ENCODE measurements around the gene AFF4. TPM values are rescaled to one million over a fixed set of nuclear protein-coding genes. Genes with fewer than 3 reads are reported as not detected.

Gene AFF4
- polyA plus RNA-seq, 2 of the 4 experiments (the other 2 are of a cell fraction) = 22.1 to 43.5 TPM

GRCh38 chr5:132907161-132907560 is 56.3 kb downstream of the AFF4 start:
- FAIRE-seq (no peak), DNase-seq (ENCODE audit: low read depth in 1 of 2, low spot score in 1 of 2) (no peak), ATAC-seq (no peak)
- no peak for TF ChIP-seq EHF (CRISPR knock-in tag; IDR thresholded peaks at IDR 0.05)
- TF ChIP-seq PHF8 (IDR thresholded peaks at IDR 0.05; ENCODE audit: borderline replicate concordance, low read depth) = no peak
- no peak for TF ChIP-seq USF2 (IDR thresholded peaks at IDR 0.05)
- no peak for TF ChIP-seq BHLHE40 (IDR thresholded peaks at IDR 0.05; ENCODE audit: low read depth, low read length)
- no peak for TF ChIP-seq RNF2 (IDR thresholded peaks at IDR 0.05; ENCODE audit: borderline replicate concordance, low read depth)
- TF ChIP-seq PBX3 (IDR thresholded peaks at IDR 0.05) = no peak
- no peak for TF ChIP-seq JUNB (IDR thresholded peaks at IDR 0.05)
- TF ChIP-seq CBX2 (IDR thresholded peaks at IDR 0.05; ENCODE audit: borderline replicate concordance, low read depth) = no peak
- no peak for TF ChIP-seq CEBPB (IDR thresholded peaks at IDR 0.05)
- no peak for TF ChIP-seq MYC (IDR thresholded peaks at IDR 0.05; ENCODE audit: borderline replicate concordance, low read length)
- TF ChIP-seq ZNF302 (CRISPR knock-in tag; IDR thresholded peaks at IDR 0.05) = no peak
- TF ChIP-seq ZFP36 (IDR thresholded peaks at IDR 0.05; ENCODE audit: borderline replicate concordance, partially characterized antibody) = no peak
- no peaks in the 10 kb centered on the region for H3K9me3 ChIP-seq
- no peak overlapping the region for H3K27ac ChIP-seq
- no peak overlapping the region for H3K4me2 ChIP-seq
- ChIA-PET CTCF (interaction anchor here (0.8 to 1.6 kb wide), 3 partner anchors 12 to 24 kb away, joined by 3 to 5 read pairs (median 3); no protein-coding TSS in a partner anchor), POLR2A (no interaction called here)
- 92% methylated on average over 2 of the region's 2 CpGs for WGBS (ENCODE audit: missing lambda C conversion rate)
- no peaks in the 10 kb centered on the region for H3K4me1 ChIP-seq
- no peak overlapping the region for H3K4me3 ChIP-seq

GRCh38 chr5:132905938-132906337 is 57.5 kb downstream of the AFF4 start:
- ChIA-PET POLR2A (no interaction called here), CTCF (interaction anchor here (0.6 to 1.6 kb wide), 5 partner anchors 10 to 413 kb away, joined by 3 to 7 read pairs (median 3); no protein-coding TSS in a partner anchor)
- H3K4me3 ChIP-seq = no peak overlapping the region
- 74% methylated on average over 2 of the region's 2 CpGs for WGBS (ENCODE audit: missing lambda C conversion rate)
- FAIRE-seq (no peak), ATAC-seq (peak; percentile 60 to 73; a peak in 5 of 6 replicates), DNase-seq (ENCODE audit: low read depth in 1 of 2, low spot score in 1 of 2) (peak in 1 of 2 experiments; percentile 56)
- no peaks in the 10 kb centered on the region for H3K9me3 ChIP-seq
- no peak for TF ChIP-seq PHF8 (IDR thresholded peaks at IDR 0.05; ENCODE audit: borderline replicate concordance, low read depth)
- no peak for TF ChIP-seq ZFP36 (IDR thresholded peaks at IDR 0.05; ENCODE audit: borderline replicate concordance, partially characterized antibody)
- TF ChIP-seq CHD4 (IDR thresholded peaks at IDR 0.05; ENCODE audit: borderline replicate concordance) = no peak
- no peak for TF ChIP-seq SREBF2 (IDR thresholded peaks at IDR 0.05)
- no peak for TF ChIP-seq E2F6 (IDR thresholded peaks at IDR 0.05; ENCODE audit: borderline replicate concordance, low read depth)
- TF ChIP-seq HOXB13 (CRISPR knock-in tag; IDR thresholded peaks at IDR 0.05; ENCODE audit: low read depth) = no peak
- H3K4me1 ChIP-seq = no peaks in the 10 kb centered on the region
- H3K27ac ChIP-seq = no peak overlapping the region
- no peak overlapping the region for H3K4me2 ChIP-seq

GRCh38 chr5:132901730-132902129 is 61.7 kb downstream of the AFF4 start:
- Histone ChIP-seq H3K4me2 (no peak overlapping the region), H3K27ac (no peak overlapping the region), H3K4me1 (no peaks in the 10 kb centered on the region), H3K4me3 (no peak overlapping the region), H3K9me3 (no peaks in the 10 kb centered on the region)
- WGBS (ENCODE audit: missing lambda C conversion rate) = 96% methylated on average over 3 of the region's 3 CpGs
- DNase-seq (ENCODE audit: low read depth in 1 of 2, low spot score in 1 of 2) (no peak), FAIRE-seq (no peak), ATAC-seq (peak in 1 of 2 experiments; percentile 53; a peak in 2 of 6 replicates)
- ChIA-PET POLR2A (no interaction called here), CTCF (interaction anchor here (0.7 to 1.9 kb wide), 2 partner anchors 18 to 19 kb away, joined by 3 to 5 read pairs; no protein-coding TSS in a partner anchor)
- TF ChIP-seq ESRRA (IDR thresholded peaks at IDR 0.05; ENCODE audit: borderline replicate concordance, low read length) (no peak), HDAC2 (IDR thresholded peaks at IDR 0.05) (no peak), RARB (CRISPR knock-in tag; IDR thresholded peaks at IDR 0.05) (no peak), PBX3 (IDR thresholded peaks at IDR 0.05) (no peak), MAFK (IDR thresholded peaks at IDR 0.05; ENCODE audit: partially characterized antibody) (no peak), SMC3 (IDR thresholded peaks at IDR 0.05) (no peak), ZNF302 (CRISPR knock-in tag; IDR thresholded peaks at IDR 0.05) (no peak), HOXA7 (CRISPR knock-in tag; IDR thresholded peaks at IDR 0.05) (no peak), KDM1A (IDR thresholded peaks at IDR 0.05; ENCODE audit: low read depth) (no peak), TP53 (CRISPR knock-in tag; IDR thresholded peaks at IDR 0.05) (no peak), MAZ (IDR thresholded peaks at IDR 0.05; ENCODE audit: borderline replicate concordance, low read depth, low read length) (no peak)

Data from A549 (cell line).